ENCODE measurements around the gene OTUD1.

- TF ChIP-seq L3MBTL2 (conservative IDR thresholded peaks at IDR 0.05), result no peak
- TF ChIP-seq BHLHE40 (IDR thresholded peaks at IDR 0.05; ENCODE audit: borderline replicate concordance), result no peak
- TF ChIP-seq SP1 (IDR thresholded peaks at IDR 0.05), result no peak
- TF ChIP-seq FOXM1 (IDR thresholded peaks at IDR 0.05; ENCODE audit: borderline replicate concordance), result no peak
- TF ChIP-seq ARNT (IDR thresholded peaks at IDR 0.05), result no peak
- no peak for TF ChIP-seq FOXK2 (IDR thresholded peaks at IDR 0.05)
- TF ChIP-seq HDGF (IDR thresholded peaks at IDR 0.05; ENCODE audit: borderline replicate concordance), result no peak
- no peak for TF ChIP-seq ELF4 (IDR thresholded peaks at IDR 0.05)
Observed at GRCh38 chr10:23459308-23459939, 20.5 kb downstream of the OTUD1 start.
